Keratinocyte (primary cell): Measurements from ENCODE around the gene MMP21. TPM values are rescaled to one million over a fixed set of nuclear protein-coding genes. Genes with fewer than 3 reads are reported as not detected.

Experiments used
- DNase-seq: peaks from one replicate; pipeline ENCODE4 v3.0.0-alpha.2; 2011; ENCODE audit warnings: low read depth, missing footprints, low spot score
- FAIRE-seq: peaks from 2 replicates; lab custom pipeline; 2011; peaks lifted over from hg19 to GRCh38; lab: Jason Lieb, UNC
- H2AFZ ChIP-seq: 2 replicates; pipeline ENCODE4 v1.6.0; 2012; ENCODE audit warnings: low read length, control low read depth, inconsistent platforms; ENCODE audit not compliant: control insufficient read depth
- H3K27ac ChIP-seq: 2 replicates; pipeline ENCODE4 v1.5.1; 2011; ENCODE audit warnings: low read length; ENCODE audit not compliant: control insufficient read depth, insufficient read depth
- H3K27me3 ChIP-seq: 3 replicates; pipeline ENCODE4 v1.6.0; 2011; ENCODE audit warnings: low read length; ENCODE audit not compliant: control insufficient read depth, insufficient read depth; ENCODE audit errors: extremely low read depth
- H3K36me3 ChIP-seq, 2 experiments: 2 replicates in 1 of 2; 3 replicates in 1 of 2; pipeline ENCODE4 v1.5.1; 2011; ENCODE audit warnings: low read length in 2 of 2, mild to moderate bottlenecking in 1 of 2; ENCODE audit not compliant: control insufficient read depth in 2 of 2, insufficient read depth in 2 of 2; ENCODE audit errors: extremely low read depth in 1 of 2
- H3K4me1 ChIP-seq: 3 replicates; pipeline ENCODE4 v1.5.1; 2011; ENCODE audit warnings: low read length; ENCODE audit not compliant: control insufficient read depth, insufficient read depth; ENCODE audit errors: extremely low read depth
- H3K4me2 ChIP-seq: 3 replicates; pipeline ENCODE4 v1.6.0; 2011; ENCODE audit warnings: low read depth, low read length; ENCODE audit not compliant: control insufficient read depth, insufficient read depth; ENCODE audit errors: extremely low read depth
- H3K4me3 ChIP-seq, 3 experiments: fragments of 200-600 bp in 1 of 3; sonication (generic) in 1 of 3; 2 replicates in 2 of 3; 3 replicates in 1 of 3; pipeline ENCODE4 v1.5.1; 2011 to 2016; ENCODE audit warnings: low read length in 3 of 3, mild to moderate bottlenecking in 3 of 3, control low read depth in 2 of 3, inconsistent platforms in 1 of 3, low read depth in 1 of 3, mixed read lengths in 1 of 3, mixed run types in 1 of 3, moderate library complexity in 1 of 3; ENCODE audit not compliant: control insufficient read depth in 2 of 3, insufficient read depth in 2 of 3; ENCODE audit errors: extremely low read depth in 1 of 3
- H3K79me2 ChIP-seq: 2 replicates; pipeline ENCODE4 v1.6.0; 2012; ENCODE audit warnings: low read length; ENCODE audit not compliant: control insufficient read depth, insufficient read depth
- H3K9ac ChIP-seq: 3 replicates; pipeline ENCODE4 v1.6.0; 2011; ENCODE audit warnings: low read length; ENCODE audit not compliant: control insufficient read depth, insufficient read depth; ENCODE audit errors: extremely low read depth
- H3K9me1 ChIP-seq: 3 replicates; pipeline ENCODE4 v1.6.0; 2011; ENCODE audit warnings: low read length; ENCODE audit not compliant: control insufficient read depth, insufficient read depth; ENCODE audit errors: extremely low read depth
- H3K9me3 ChIP-seq: 2 replicates; pipeline ENCODE4 v1.5.1; 2012; ENCODE audit warnings: low read depth, low read length; ENCODE audit not compliant: control insufficient read depth
- H4K20me1 ChIP-seq: 3 replicates; pipeline ENCODE4 v1.6.0; 2011; ENCODE audit warnings: low read length; ENCODE audit not compliant: control insufficient read depth, insufficient read depth; ENCODE audit errors: extremely low read depth
- CTCF ChIP-seq, 3 experiments: IDR thresholded peaks in 1 of 3; conservative IDR thresholded peaks in 1 of 3; optimal IDR thresholded peaks in 1 of 3; 2 replicates in 2 of 3; 3 replicates in 1 of 3; pipeline versions ENCODE3 to v1.5.1; 2011; ENCODE audit warnings: low read length in 3 of 3, mild to moderate bottlenecking in 3 of 3, moderate library complexity in 2 of 3, control low read depth in 1 of 3, inconsistent platforms in 1 of 3; ENCODE audit not compliant: insufficient read depth in 2 of 3; ENCODE audit errors: extremely low read depth in 1 of 3
- EZH2 ChIP-seq: IDR thresholded peaks from one replicate; pipeline ENCODE4 v1.6.1; 2012; ENCODE audit warnings: inconsistent platforms, mild to moderate bottlenecking, low read length, moderate library complexity
- dilution Hi-C: fragments of 300-500 bp; cut with MboI; formaldehyde crosslinking; loops from one replicate; pipeline ENCODE4 v1.7.0; 2020; ENCODE audit warnings: low sequenced_read_pairs; ENCODE audit not compliant: extremely low pct_ligation_motif_present
- polyA plus RNA-seq, 5 experiments: library from polyadenylated mRNA; depleted of rRNA in 3 of 5; stranded (reverse) in 3 of 5; stranded (forward) in 1 of 5; unstranded in 1 of 5; fragments of >200 nt; gene quantifications; 1 replicate in 1 of 5; 2 replicates in 3 of 5; 3 replicates in 1 of 5; pipeline versions ENCODE4 v1.2.1 to v1.2.3, GENCODE V29; 2011 to 2012; ENCODE audit warnings: missing spikeins in 2 of 5, low read depth in 1 of 5, low replicate concordance in 1 of 5
- small RNA-seq, 3 experiments: library from RNA; depleted of rRNA; stranded (forward); fragments of <200 nt; gene quantifications; one replicate each; pipeline ENCODE3, GENCODE V24; 2012; ENCODE audit warnings: low read depth in 3 of 3, low replicate concordance in 1 of 3; ENCODE audit not compliant: insufficient read length in 3 of 3

Gene MMP21
- polyA plus RNA-seq, 1 donor (not counting 4 experiments of a cell fraction or from before 2014, with no cell fraction given) = not detected

DNA sequence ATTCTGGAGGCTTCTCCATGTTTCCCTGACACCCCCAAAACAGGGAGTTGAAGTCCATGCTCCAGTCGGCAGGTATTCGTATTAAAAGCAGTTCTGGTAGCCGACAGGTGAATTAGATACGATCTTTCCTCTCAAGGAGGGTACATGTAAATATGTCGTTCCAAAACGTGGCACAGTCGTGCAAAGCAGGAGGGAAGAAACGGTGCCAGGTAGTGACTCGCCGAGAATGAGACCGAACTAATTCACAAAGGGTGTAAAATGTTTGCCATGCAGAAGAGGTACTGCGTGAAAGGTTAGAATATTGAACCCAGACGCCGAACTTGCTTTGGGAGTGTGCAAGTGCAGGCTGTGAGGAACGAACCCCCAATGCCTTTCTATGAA is 55.6 kb downstream of the MMP21 start:
- dilution Hi-C loops = no loop called here
- H3K9me1 ChIP-seq = no peaks in the 10 kb centered on the region
- H3K4me2 ChIP-seq = peak overlapping the region; percentile 63
- FAIRE-seq (no peak), DNase-seq (no peak)
- peaks cover 14% of the 10 kb centered on the region for H3K4me1 ChIP-seq
- H3K4me3 ChIP-seq = peak overlapping the region; percentile 74 to 99 (median 98)
- peak overlapping the region; percentile 95 for H2AFZ ChIP-seq
- no peak for TF ChIP-seq CTCF (optimal IDR thresholded peaks at IDR 0.05 in 1 of 3, IDR thresholded peaks at IDR 0.05 in 1 of 3, conservative IDR thresholded peaks at IDR 0.05 in 1 of 3; ENCODE audit: extremely low read depth in 1 of 3, insufficient read depth in 2 of 3, low read length in 3 of 3)
- no peak for TF ChIP-seq EZH2
- H3K36me3 ChIP-seq = peaks cover 6 to 13% of the 10 kb centered on the region in 2 experiments
- no peaks in the 10 kb centered on the region for H3K27me3 ChIP-seq
- peak overlapping the region; percentile 95 for H3K9ac ChIP-seq
- peak overlapping the region; percentile 90 for H3K27ac ChIP-seq
- no peaks in the 10 kb centered on the region for H4K20me1 ChIP-seq
- H3K79me2 ChIP-seq = peaks cover 28% of the 10 kb centered on the region
- no peaks in the 10 kb centered on the region for H3K9me3 ChIP-seq

DNA sequence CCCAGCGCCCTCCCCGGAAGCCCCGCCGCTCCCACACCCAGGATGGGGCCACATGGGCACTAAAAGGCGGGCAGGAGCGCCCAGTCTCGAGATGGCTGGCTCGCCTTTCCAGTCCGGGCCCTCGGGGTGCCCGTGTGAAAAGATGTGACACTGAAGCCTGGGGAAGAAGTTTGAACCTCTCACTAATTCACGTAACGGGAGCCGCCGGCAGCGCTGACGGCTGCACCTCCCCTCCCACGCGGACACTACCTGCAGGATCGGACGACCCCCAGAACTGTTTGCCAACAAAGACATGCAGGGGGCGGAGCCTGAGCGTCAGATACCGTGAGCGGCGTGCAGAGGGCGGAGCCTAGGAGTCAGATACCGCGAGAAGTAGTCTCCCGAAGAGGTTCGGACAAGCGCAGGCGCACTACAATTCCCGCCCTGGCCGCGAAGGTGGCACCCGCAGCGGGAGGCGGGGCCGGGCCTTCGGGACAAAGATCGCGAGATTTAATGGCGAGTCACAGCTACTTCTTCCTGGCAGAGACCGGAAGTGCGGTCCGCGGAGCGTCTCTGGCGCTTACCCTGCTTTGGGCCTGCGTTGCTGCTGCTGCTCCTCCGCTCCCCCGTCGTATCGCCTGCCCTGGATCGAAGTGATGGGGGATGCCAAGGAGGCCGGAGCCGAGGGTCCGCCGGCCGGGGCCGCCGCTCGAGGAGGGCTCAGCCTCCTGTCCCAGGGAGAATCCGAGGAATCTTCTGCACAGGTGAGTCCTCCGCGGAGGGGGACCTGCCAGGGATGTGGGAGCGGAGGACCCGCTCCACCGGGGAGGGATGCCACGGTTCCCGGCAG is 56.2 kb downstream of the MMP21 start, which contains the start of gene EDRF1:
EDRF1 (plus strand) TSS at position 537 of the 829 bp plus-strand sequence; CDS start at position 636, 99 bp downstream.
- peak; percentile 87 for FAIRE-seq
- dilution Hi-C loops = no loop called here

More for the DNA sequence above, 56.2 kb downstream of the MMP21 start, which contains the start of gene EDRF1:
- peak; percentile 77 for DNase-seq
- TF ChIP-seq CTCF (optimal IDR thresholded peaks at IDR 0.05 in 1 of 3, IDR thresholded peaks at IDR 0.05 in 1 of 3, conservative IDR thresholded peaks at IDR 0.05 in 1 of 3; ENCODE audit: extremely low read depth in 1 of 3, insufficient read depth in 2 of 3, low read length in 3 of 3) = no peak
- TF ChIP-seq EZH2 = no peak
- peak within 1 kb of the TSS; percentile 90 for H3K27ac ChIP-seq
- H3K27me3 ChIP-seq = no peaks in the 10 kb centered on the region
- peak within 1 kb of the TSS; percentile 95 for H3K9ac ChIP-seq
- H2AFZ ChIP-seq = peak within 1 kb of the TSS; percentile 98
- H3K4me2 ChIP-seq = peak within 1 kb of the TSS; percentile 93
- H3K4me3 ChIP-seq = peak within 1 kb of the TSS; percentile 74 to 99 (median 98)
- no peaks in the 10 kb centered on the region for H3K9me3 ChIP-seq
- H3K9me1 ChIP-seq = no peaks in the 10 kb centered on the region
- H4K20me1 ChIP-seq = no peaks in the 10 kb centered on the region
- peaks cover 28% of the 10 kb centered on the region for H3K79me2 ChIP-seq
- H3K36me3 ChIP-seq = peaks cover 6 to 11% of the 10 kb centered on the region in 2 experiments
- H3K4me1 ChIP-seq = peaks cover 14% of the 10 kb centered on the region

Small RNA genes lying within 50 kb of the gene (small RNA-seq; reads per million reads assigned to genes)
- gene MIR4484 = 0 to 1.5 (median 0.07) reads per million in 3 experiments

Other genes with a start within 250 kb of the MMP21 start
- gene TEX36, start 92.7 kb downstream of the MMP21 start, polyA plus RNA-seq = not detected in 3 replicates
- 12.4 to 20.4 TPM (median 13.8 TPM) in 3 replicates for gene EDRF1, start 56.1 kb downstream of the MMP21 start, polyA plus RNA-seq
- 40.0 to 46.7 TPM (median 40.1 TPM) in 3 replicates for gene UROS, start 47.4 kb upstream of the MMP21 start, polyA plus RNA-seq
- gene BCCIP, start 47.7 kb upstream of the MMP21 start, polyA plus RNA-seq = 41.9 to 102 TPM (median 76.1 TPM) in 3 replicates
- 37.8 to 48.3 TPM (median 46.7 TPM) in 3 replicates for gene DHX32, start 105.5 kb upstream of the MMP21 start, polyA plus RNA-seq
- 7.3 to 14.8 TPM (median 13.4 TPM) in 3 replicates for gene FANK1, start 120.7 kb upstream of the MMP21 start, polyA plus RNA-seq